DOHH2 (cell line): Measurements from ENCODE around the gene PFDN2.

Source experiments
- EZH2phosphoT487 ChIP-seq: fragments of 200-600 bp; sonication (generic); IDR thresholded peaks from 2 replicates; pipeline ENCODE4 v1.6.1; 2017; ENCODE audit warnings: borderline replicate concordance, mild to moderate bottlenecking, antibody characterized with exemption, low read length, moderate library complexity, mixed read lengths
- TF ChIP-seq, protein P1 (sequence below): fragments of 200-600 bp; sonication (generic); IDR thresholded peaks from one replicate; pipeline ENCODE4 v1.5.1; 2014; ENCODE audit warnings: antibody characterized with exemption, mild to moderate bottlenecking, low read depth, low read length; ENCODE audit not compliant: poor library complexity, severe bottlenecking

DNA sequence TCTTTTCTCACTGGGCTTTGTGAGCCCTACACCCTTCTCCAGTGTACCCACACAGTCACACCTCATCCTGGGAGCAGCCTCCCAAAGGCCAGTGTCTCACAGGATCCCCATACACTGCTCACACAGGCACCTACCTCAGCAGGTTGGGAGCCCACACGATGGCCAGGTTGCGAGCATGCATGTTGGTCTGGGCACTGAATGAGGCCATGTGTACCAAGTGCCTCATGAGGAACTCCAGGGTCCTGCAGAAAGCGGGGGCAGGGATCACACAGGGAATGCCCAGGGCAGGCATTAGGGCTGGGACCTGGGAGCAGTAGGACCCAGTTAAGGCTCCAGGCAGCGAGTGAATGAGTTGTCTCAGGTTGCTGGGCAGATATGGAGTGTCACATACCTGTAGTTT, 63.6 kb downstream of the PFDN2 start:
- TF ChIP-seq, protein P1, sequence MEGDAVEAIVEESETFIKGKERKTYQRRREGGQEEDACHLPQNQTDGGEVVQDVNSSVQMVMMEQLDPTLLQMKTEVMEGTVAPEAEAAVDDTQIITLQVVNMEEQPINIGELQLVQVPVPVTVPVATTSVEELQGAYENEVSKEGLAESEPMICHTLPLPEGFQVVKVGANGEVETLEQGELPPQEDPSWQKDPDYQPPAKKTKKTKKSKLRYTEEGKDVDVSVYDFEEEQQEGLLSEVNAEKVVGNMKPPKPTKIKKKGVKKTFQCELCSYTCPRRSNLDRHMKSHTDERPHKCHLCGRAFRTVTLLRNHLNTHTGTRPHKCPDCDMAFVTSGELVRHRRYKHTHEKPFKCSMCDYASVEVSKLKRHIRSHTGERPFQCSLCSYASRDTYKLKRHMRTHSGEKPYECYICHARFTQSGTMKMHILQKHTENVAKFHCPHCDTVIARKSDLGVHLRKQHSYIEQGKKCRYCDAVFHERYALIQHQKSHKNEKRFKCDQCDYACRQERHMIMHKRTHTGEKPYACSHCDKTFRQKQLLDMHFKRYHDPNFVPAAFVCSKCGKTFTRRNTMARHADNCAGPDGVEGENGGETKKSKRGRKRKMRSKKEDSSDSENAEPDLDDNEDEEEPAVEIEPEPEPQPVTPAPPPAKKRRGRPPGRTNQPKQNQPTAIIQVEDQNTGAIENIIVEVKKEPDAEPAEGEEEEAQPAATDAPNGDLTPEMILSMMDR, result no peak
- TF ChIP-seq EZH2phosphoT487, result no peak
